ENCODE measurements around the gene HLCS.

DNA sequence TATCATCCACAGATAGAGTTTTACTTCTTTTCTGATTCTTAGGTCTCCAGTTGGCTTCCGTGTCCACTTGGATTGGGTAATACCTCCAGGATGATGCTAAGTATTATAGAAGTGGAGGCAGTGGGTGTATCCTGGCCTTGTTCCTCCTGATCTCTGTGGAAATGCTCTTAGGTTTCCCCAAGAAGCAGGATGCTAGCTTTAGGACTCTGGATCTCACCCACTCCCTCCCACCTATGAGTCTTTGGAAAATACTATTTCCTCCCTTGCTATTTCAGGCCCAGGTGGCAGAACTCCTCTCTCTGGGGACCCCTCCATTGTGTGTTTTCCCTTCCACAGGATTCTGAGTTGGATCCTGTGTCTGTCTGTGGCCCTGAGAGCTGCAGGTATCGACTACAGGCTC lies 180.9 kb downstream of the HLCS start:
- TF ChIP-seq CTCF (IDR thresholded peaks at IDR 0.05) (no peak), POLR2A (IDR thresholded peaks at IDR 0.05) (no peak)
